Renal pelvis (tissue), 4 donors: ENCODE data around the gene C12orf57. TPM values are rescaled to one million over a fixed set of nuclear protein-coding genes. Genes with fewer than 3 reads are reported as not detected.

Experiments
- DNase-seq: peaks from one replicate; pipeline ENCODE4 v3.0.0-alpha.2; 2013
- polyA plus RNA-seq, 3 donors: library from polyadenylated mRNA; unstranded; fragments of 120-200 nt; gene quantifications; one replicate each; pipeline ENCODE4 v1.2.1, GENCODE V29; 2013; ENCODE audit not compliant: insufficient read length in 3 of 3

The C12orf57 gene
- polyA plus RNA-seq, 3 donors: 135 to 204 (median 158) TPM

- no peak for DNase-seq
These were observed 29.4 kb upstream of the C12orf57 start, which contains the start of gene ENO2 for GRCh38 chr12:6914246-6914946. ENO2 (plus strand) TSS chr12:6914580; CDS start chr12:6915833, 1,253 bp downstream.

DNA sequence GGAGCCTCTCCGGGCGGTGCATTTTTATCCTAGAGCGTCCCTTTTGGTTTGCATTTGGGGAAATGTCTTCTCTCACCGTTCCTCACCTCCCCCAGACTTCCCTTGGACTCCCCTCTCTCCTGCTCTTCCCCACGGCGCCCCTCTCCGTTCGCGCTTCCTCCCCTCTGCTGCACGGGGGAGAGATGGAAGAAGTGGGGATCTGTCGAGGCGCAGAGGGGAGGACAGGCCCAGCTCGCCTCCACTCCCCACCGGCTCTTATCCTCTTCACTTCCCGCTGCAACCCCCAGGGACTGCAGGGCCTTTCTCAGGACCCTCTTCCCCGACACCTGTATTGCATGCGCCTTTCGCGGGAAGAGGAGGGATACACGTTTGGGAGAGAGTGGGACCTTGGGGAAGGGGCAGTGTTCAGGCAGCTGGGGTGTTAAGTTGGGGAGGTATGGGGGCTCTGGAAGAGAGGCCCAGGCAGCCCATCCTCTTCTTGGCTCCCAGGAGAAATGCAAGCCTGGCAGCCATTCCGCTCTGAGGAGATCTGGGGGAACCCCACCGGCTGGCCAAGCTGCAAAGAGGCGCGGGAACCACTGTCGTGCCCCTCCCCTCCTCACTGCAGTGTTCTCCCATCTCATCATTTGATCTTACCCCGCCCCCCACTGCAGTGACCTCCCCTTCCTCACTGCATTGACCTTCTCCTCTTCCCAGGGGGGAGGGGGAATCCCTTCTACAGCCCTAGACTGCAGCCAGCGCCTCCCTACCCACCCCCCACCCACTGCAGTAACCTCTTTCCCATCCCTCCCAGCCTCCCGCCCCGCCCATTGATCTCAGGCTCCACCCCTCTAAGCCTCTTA lies 28.7 kb upstream of the C12orf57 start:
- no peak for DNase-seq

- no peak for DNase-seq
These were observed 28.0 kb upstream of the C12orf57 start for GRCh38 chr12:6915789-6916285.

DNA sequence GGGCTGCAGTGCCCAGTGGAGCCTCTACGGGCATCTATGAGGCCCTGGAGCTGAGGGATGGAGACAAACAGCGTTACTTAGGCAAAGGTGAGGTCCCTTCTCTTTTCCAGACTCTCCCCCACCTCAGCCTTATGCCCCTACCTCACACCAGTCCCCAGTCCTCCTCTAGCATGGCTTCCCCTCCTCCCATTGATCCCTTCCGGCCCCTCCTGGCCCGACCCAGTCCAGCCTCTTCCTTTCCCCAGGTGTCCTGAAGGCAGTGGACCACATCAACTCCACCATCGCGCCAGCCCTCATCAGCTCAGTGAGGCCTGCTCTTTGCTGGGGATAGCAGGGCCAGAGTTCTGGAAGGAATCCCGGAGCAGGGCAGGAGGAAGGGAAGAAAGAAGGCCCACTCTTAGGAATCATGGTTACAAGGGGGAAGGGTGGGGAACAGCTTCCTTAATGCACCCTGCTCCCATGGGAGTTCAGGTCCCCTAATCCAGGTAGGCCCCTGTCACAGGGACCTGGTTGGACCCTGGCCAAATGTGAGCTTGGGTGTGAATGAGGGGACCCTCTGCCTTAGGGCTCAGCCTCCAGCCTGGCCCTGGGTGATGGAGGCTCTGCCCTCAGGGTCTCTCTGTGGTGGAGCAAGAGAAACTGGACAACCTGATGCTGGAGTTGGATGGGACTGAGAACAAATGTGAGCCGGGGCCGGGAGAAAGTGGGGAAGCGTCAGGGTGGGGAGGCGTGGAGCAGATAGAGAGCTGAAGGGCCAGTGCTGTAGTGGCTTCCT lies 27.2 kb upstream of the C12orf57 start:
- no peak for DNase-seq

DNA sequence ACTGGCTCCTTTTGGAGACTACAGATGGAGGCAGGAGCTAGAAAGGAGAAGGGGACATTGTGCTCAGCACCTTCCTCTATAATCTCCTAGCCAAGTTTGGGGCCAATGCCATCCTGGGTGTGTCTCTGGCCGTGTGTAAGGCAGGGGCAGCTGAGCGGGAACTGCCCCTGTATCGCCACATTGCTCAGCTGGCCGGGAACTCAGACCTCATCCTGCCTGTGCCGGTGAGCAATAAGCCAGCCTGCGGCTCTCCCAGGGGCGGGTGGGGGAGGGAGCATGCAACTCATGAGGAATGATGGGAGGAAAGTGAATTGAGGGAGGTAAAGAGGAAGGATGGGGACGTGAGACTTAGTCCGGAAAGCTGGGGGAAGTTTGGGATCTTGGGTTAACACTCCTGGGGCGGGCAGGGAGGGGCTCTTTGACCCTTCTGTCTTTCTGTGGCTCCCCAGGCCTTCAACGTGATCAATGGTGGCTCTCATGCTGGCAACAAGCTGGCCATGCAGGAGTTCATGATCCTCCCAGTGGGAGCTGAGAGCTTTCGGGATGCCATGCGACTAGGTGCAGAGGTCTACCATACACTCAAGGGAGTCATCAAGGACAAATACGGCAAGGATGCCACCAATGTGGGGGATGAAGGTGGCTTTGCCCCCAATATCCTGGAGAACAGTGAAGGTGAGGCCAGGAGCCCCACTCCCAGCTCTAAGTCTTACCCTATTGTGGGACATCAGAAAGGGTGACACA lies 26.2 kb upstream of the C12orf57 start:
- DNase-seq: no peak

- DNase-seq: no peak
These were observed 24.2 kb upstream of the C12orf57 start for GRCh38 chr12:6919588-6919987.

GRCh38 chr12:6921539-6921938 lies 22.3 kb upstream of the C12orf57 start:
- DNase-seq: no peak

DNA sequence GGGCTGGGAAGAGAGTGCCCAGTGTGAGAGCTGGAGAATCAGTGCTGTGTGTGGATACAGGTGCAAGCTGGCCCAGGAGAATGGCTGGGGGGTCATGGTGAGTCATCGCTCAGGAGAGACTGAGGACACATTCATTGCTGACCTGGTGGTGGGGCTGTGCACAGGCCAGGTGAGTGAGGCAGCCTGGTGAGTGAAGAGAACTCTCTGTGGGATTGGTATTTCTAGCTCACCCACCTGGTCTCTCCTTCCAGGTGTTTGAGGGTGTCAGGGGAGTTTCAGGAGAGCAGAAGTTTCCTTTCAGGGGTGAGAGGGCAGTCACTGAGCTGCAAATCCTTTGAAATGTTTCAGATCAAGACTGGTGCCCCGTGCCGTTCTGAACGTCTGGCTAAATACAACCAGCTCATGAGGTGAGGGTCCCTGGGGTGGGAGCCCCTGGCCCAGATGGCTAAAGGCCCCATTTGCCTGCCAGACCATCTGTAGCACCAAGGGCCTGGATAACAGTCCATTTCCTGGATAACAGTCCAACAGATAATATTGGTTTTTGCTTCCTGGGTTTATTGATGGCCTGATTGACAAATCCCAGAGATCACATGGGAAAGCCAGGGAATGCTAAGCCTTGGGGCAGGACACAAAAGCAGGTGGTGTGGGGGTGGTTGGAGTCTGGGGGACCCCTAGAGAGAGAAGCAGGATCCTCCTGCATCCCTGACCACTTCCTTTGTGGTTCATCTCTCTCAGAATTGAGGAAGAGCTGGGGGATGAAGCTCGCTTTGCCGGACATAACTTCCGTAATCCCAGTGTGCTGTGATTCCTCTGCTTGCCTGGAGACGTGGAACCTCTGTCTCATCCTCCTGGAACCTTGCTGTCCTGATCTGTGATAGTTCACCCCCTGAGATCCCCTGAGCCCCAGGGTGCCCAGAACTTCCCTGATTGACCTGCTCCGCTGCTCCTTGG lies 21.6 kb upstream of the C12orf57 start:
- no peak for DNase-seq

DNA sequence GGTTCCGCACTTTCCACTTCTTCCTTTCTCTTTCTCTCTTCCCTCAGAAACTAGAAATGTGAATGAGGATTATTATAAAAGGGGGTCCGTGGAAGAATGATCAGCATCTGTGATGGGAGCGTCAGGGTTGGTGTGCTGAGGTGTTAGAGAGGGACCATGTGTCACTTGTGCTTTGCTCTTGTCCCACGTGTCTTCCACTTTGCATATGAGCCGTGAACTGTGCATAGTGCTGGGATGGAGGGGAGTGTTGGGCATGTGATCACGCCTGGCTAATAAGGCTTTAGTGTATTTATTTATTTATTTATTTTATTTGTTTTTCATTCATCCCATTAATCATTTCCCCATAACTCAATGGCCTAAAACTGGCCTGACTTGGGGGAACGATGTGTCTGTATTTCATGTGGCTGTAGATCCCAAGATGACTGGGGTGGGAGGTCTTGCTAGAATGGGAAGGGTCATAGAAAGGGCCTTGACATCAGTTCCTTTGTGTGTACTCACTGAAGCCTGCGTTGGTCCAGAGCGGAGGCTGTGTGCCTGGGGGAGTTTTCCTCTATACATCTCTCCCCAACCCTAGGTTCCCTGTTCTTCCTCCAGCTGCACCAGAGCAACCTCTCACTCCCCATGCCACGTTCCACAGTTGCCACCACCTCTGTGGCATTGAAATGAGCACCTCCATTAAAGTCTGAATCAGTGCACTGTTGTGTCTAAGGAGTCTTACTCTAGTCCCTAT lies 20.7 kb upstream of the C12orf57 start:
- DNase-seq: no peak

DNA sequence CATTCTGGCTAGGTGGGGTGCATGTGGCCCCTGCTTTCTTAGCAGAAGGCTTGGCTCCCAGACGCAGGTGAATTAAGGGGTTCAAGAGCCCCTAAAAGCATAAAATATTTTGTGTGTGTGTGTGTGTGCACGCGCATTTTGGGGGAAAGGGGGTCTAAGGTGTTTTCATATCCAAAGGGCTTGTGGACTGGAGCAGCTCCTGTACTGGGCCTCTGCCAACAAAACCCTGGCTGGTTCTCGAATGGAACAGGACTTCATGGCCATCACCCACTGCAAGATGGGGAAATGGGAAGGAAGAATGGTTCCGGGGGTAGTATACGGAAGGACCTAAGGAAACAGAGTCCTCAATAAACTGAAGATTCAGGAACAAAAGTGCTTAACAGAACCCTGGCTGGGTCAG lies 20.0 kb upstream of the C12orf57 start:
- DNase-seq: no peak

- DNase-seq: no peak
These were observed 18.6 kb upstream of the C12orf57 start for GRCh38 chr12:6925239-6925539.

GRCh38 chr12:6925540-6926279 lies 18.1 kb upstream of the C12orf57 start:
- DNase-seq: no peak

DNA sequence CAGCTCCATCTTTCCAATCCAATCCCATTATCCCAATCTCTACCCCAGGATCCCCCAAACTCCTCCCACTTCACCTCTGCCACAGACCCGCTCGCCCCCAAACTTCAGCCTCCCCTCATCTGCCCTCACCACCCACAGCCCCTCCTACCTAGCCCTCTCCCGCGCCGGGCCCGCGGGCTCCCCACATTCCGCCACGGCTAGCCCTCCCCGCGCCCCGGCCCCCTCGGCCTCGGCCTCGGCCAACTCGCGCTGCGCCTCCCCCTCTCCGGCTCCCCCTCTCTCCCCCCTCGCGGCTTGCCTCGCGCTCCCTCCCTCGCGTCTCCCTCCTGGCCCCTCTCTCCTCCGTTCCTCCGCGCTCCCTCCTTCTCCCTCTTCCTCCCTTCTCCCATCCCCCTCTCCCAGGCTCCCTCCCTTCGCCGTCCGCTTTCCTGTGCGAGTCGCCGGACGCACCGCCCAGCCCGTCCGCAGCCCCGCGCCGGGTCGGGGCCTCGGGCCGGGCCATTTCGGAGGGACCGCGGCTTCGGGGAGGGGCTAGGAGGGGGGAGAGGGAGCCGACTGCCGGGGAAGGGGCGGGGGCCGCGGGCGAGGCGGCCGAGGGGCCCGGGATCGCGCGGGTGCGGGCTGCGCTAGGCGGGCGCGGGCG lies 16.3 kb upstream of the C12orf57 start, which contains the start of gene ATN1:
TSS of gene ATN1 (plus strand) at position 581 of the 643 bp plus-strand sequence. CDS start 6,043 bp downstream, outside the sequence.
- peak; percentile 90 for DNase-seq

DNA sequence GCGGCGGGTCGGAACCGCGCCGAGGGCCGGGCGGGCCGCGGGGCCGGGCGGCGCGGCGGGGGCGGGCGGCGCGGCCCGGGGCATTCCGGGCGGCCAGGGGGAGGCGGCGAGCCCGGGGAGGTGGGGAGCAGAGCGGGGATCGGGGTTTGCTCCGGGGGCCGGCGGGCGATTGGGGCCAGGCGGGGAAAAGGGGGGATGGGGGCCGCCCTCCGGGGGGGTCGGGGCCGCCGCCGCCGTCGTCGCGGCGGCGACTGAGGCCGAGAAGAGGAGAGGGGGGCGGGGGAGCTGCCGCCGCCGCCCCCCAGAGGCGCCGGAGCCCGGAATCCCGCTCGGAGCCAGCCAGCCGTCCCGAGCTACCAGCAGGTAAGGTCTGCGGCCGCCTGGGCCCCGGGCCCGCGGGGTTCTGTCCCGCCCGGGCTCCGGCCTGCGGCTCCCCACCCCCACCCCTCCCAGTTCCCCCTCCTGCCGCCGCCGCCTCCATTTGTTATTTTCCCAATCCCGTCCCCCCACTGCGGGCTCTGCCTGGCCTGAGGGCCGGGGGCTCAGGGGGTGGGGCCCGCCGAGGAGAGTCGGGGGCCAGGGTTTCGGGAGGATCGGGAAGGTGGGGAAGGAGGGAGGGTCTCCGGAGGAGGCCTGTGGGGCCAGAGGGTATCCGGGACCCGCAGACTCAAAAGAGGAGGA lies 15.7 kb upstream of the C12orf57 start:
- DNase-seq: no peak

GRCh38 chr12:6928703-6929407 lies 15.0 kb upstream of the C12orf57 start:
- DNase-seq: no peak

- no peak for DNase-seq
These were observed 14.1 kb upstream of the C12orf57 start for GRCh38 chr12:6929466-6930452.
